ENCODE data around the gene EHMT1. TPM values are rescaled to one million over a fixed set of nuclear protein-coding genes. Genes with fewer than 3 reads are reported as not detected.

Gene EHMT1
- total and polyA plus RNA-seq, 9 of the 15 experiments (the other 6 are each of a cell fraction or from before 2014, with no cell fraction given): 2.2 to 76.0 (median 36.4) TPM

DNA sequence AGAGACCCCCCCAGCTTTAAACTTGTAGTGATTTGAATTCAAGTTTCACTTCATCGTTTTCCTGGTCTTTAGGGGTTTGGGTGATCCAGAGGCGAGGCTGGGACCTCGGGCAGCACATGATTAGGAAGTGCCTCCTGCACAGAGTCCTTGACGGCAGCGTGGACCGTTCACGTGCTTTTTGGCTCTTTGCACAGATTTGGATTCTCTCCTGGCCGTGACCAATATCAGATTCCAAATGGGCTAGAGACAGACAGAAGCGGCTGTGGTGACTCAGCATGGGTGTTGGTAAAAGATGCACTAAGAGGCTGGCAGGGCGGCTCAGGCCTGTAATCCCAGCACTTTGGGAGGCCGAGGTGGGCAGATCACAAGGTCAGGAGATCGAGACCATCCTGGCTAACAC is 141.6 kb downstream of the EHMT1 start:
- H4K20me1 ChIP-seq (replicated peaks; ENCODE audit: control insufficient read depth, insufficient read depth, low read length): no peaks in the 10 kb centered on the region; the same call in 1 of the 2 replicates
- no peak for ATAC-seq
- no peak overlapping the region for H3K4me3 ChIP-seq
- POLR2A ChIA-PET: no interaction called here
- H3K27me3 ChIP-seq (ENCODE audit: control insufficient read depth in 2 of 2, insufficient read depth in 2 of 2, low read length in 2 of 2): no peaks in the 10 kb centered on the region
- no peak overlapping the region for H3K9ac ChIP-seq (ENCODE audit: insufficient read depth in 1 of 2, low read depth in 2 of 2, low read length in 2 of 2)
- DNase-seq (ENCODE audit: extremely low read depth in 1 of 4, low spot score in 3 of 4): no peak
- peaks cover 0 to 6% of the 10 kb centered on the region in 2 experiments; a peak in 1 of 5 replicates for H3K4me1 ChIP-seq (replicated peaks in 1 of 2; ENCODE audit: control insufficient read depth in 2 of 2, insufficient read depth in 2 of 2, low read length in 2 of 2)
- 89% methylated on average over 11 of the region's 12 CpGs for WGBS (ENCODE audit: insufficient coverage, low coverage, missing lambda C conversion rate)
- no peaks in the 10 kb centered on the region for H3K9me1 ChIP-seq (ENCODE audit: control insufficient read depth, insufficient read depth, low read length)
- intact Hi-C loops (cut with micrococcal nuclease) (no loop called here), in situ Hi-C loops (cut with MboI) (no loop called here)
- no TSS peak for BruUV-seq (replicated peaks)
- no peaks in the 10 kb centered on the region for H3K9me3 ChIP-seq (replicated peaks; ENCODE audit: control insufficient read depth, insufficient read depth, low read depth, low read length)
- CTCF ChIA-PET (ENCODE audit: low intra/inter-chr PET ratio): no interaction called here
- no peak for FAIRE-seq
- no peak overlapping the region for H2AFZ ChIP-seq (ENCODE audit: low read depth, low read length)
- no peak overlapping the region for H3K27ac ChIP-seq (ENCODE audit: extremely low read depth, low read depth, low read length)
- peaks cover 84% of the 10 kb centered on the region for H3K36me3 ChIP-seq (ENCODE audit: control insufficient read depth, insufficient read depth, low read length)
- TF ChIP-seq HNRNPL (IDR thresholded peaks at IDR 0.05; ENCODE audit: low read depth, low read length) (no peak), ZNF232 (CRISPR knock-in tag; IDR thresholded peaks at IDR 0.05) (no peak), ZNF239 (CRISPR knock-in tag; IDR thresholded peaks at IDR 0.05) (no peak), MAFF (IDR thresholded peaks at IDR 0.05; ENCODE audit: low read length) (no peak), TOE1 (IDR thresholded peaks at IDR 0.05; ENCODE audit: borderline replicate concordance) (no peak), TOE1 (CRISPR knock-in tag; IDR thresholded peaks at IDR 0.05; ENCODE audit: borderline replicate concordance, low read depth) (no peak), CAMTA2 (CRISPR knock-in tag; conservative IDR thresholded peaks at IDR 0.05) (no peak), ARID1B (IDR thresholded peaks at IDR 0.05) (no peak), TBL1XR1 (IDR thresholded peaks at IDR 0.05; ENCODE audit: low read length in 2 of 2) (no peak)
- TF ChIP-seq, protein P1, sequence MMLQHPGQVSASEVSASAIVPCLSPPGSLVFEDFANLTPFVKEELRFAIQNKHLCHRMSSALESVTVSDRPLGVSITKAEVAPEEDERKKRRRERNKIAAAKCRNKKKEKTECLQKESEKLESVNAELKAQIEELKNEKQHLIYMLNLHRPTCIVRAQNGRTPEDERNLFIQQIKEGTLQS (IDR thresholded peaks at IDR 0.05): no peak
- TF ChIP-seq, protein P1 (CRISPR knock-in tag; conservative IDR thresholded peaks at IDR 0.05): no peak
- peaks cover under 1% of the 10 kb centered on the region; the same call in 2 of the 3 replicates for H3K79me2 ChIP-seq (ENCODE audit: control insufficient read depth, insufficient read depth, low read length)
- no peak overlapping the region for H3K4me2 ChIP-seq (ENCODE audit: insufficient read depth, low read length)
